Measurements from ENCODE around the gene DNAH10.

Gene DNAH10

DNA sequence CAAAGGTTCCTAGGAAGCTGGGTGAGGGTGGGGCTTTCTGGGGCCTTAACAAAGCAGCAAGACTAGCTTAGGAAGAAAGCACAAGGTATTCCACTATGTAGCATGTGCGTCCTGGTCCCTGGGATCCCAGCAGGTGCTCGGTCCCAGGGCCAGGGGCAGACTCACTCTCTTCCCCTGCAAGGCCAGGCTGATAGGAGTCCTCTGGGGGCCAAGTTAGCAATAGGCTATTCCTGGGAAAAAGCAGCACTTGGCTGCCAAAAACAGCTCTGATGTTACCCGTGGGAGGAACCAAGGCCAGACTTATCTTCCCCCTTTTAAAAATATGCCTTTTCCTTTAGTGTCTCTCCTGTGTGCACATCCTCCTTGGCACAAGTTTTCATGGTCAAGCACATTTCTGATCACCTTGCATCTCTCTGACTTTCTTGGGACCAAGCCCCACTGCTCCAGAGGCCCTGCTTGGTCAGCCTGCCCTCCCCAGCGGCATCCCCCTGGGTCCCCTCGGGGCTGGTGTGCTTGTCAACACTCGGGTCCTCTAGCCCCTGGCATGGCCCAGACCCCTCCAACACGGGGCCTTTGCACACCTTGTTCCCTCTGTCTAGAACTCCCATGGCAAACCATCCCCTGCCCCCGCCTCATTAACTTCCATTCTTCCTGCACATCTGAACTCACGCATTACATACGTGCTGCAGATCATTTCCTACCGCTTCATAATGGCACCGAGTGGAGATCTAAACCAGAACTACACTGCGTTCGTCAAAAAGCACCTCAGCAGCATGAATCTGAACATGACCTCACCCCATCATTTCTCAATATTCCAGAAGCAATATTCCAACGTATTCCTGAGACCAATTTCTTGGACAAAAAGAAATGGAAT lies 188.6 kb downstream of the DNAH10 start:
- H3K27ac ChIP-seq (ENCODE audit: low read depth, low read length) = no peak overlapping the region
- TF ChIP-seq, protein P1, sequence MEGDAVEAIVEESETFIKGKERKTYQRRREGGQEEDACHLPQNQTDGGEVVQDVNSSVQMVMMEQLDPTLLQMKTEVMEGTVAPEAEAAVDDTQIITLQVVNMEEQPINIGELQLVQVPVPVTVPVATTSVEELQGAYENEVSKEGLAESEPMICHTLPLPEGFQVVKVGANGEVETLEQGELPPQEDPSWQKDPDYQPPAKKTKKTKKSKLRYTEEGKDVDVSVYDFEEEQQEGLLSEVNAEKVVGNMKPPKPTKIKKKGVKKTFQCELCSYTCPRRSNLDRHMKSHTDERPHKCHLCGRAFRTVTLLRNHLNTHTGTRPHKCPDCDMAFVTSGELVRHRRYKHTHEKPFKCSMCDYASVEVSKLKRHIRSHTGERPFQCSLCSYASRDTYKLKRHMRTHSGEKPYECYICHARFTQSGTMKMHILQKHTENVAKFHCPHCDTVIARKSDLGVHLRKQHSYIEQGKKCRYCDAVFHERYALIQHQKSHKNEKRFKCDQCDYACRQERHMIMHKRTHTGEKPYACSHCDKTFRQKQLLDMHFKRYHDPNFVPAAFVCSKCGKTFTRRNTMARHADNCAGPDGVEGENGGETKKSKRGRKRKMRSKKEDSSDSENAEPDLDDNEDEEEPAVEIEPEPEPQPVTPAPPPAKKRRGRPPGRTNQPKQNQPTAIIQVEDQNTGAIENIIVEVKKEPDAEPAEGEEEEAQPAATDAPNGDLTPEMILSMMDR (IDR thresholded peaks at IDR 0.05; ENCODE audit: insufficient read depth, low read length, poor library complexity, severe bottlenecking) = no peak
- TF ChIP-seq EZH2phosphoT487 (conservative IDR thresholded peaks at IDR 0.05; ENCODE audit: low read length) = no peak
- H3K9me2 ChIP-seq (replicated peaks; ENCODE audit: insufficient read depth, low read length) = no peaks in the 10 kb centered on the region
- no peaks in the 10 kb centered on the region for H4K20me1 ChIP-seq (ENCODE audit: low read depth, low read length)
- H3K4me2 ChIP-seq (ENCODE audit: low read depth, low read length, poor library complexity, severe bottlenecking) = no peak overlapping the region
- no peaks in the 10 kb centered on the region for H3K9me3 ChIP-seq (ENCODE audit: insufficient read depth, low read length)
- no peak overlapping the region for H3K9ac ChIP-seq (ENCODE audit: low read length)
- H3F3A ChIP-seq (ENCODE audit: insufficient read depth) = no peaks in the 10 kb centered on the region
- H2AFZ ChIP-seq (ENCODE audit: low read depth, low read length, severe bottlenecking) = no peak overlapping the region
- no peaks in the 10 kb centered on the region for H3K79me2 ChIP-seq (ENCODE audit: insufficient read depth, low read length)
- H3K27me3 ChIP-seq (ENCODE audit: low read length) = no peaks in the 10 kb centered on the region
- H3K4me3 ChIP-seq (ENCODE audit: insufficient read depth, low read length, poor library complexity, severe bottlenecking) = no peak overlapping the region
- H3K36me3 ChIP-seq (ENCODE audit: low read length) = no peaks in the 10 kb centered on the region

DNA sequence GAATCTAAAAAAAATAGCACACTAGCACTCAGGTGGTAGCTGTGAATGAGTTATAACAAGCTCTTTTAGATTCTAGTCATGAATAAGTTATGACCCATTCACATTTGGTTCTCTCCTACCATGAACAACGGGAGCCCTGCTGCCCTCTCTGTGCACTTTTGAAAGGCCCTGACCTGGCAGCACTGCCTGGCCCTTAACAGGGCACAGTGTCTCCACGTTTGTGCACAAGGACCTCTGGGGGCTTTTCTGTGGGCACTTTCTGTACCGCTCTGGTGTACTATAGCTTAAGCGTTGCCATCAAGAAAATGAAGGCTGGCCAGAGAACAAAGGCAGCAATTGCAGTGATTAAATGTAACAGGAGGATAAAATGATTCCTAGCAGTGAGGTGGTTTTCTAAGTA lies 189.4 kb downstream of the DNAH10 start:
- Histone ChIP-seq H3K4me3 (ENCODE audit: insufficient read depth, low read length, poor library complexity, severe bottlenecking) (no peak overlapping the region), H3K27me3 (ENCODE audit: low read length) (no peaks in the 10 kb centered on the region), H3F3A (ENCODE audit: insufficient read depth) (no peaks in the 10 kb centered on the region), H3K36me3 (ENCODE audit: low read length) (no peaks in the 10 kb centered on the region), H3K9me3 (ENCODE audit: insufficient read depth, low read length) (no peaks in the 10 kb centered on the region), H3K4me2 (ENCODE audit: low read depth, low read length, poor library complexity, severe bottlenecking) (no peak overlapping the region), H4K20me1 (ENCODE audit: low read depth, low read length) (no peaks in the 10 kb centered on the region), H2AFZ (ENCODE audit: low read depth, low read length, severe bottlenecking) (no peak overlapping the region), H3K9me2 (replicated peaks; ENCODE audit: insufficient read depth, low read length) (no peaks in the 10 kb centered on the region), H3K9ac (ENCODE audit: low read length) (no peak overlapping the region), H3K27ac (ENCODE audit: low read depth, low read length) (no peak overlapping the region), H3K79me2 (ENCODE audit: insufficient read depth, low read length) (no peaks in the 10 kb centered on the region)
- TF ChIP-seq EZH2phosphoT487 (conservative IDR thresholded peaks at IDR 0.05; ENCODE audit: low read length) = no peak
- TF ChIP-seq, protein P1 (IDR thresholded peaks at IDR 0.05; ENCODE audit: insufficient read depth, low read length, poor library complexity, severe bottlenecking) = no peak

DNA sequence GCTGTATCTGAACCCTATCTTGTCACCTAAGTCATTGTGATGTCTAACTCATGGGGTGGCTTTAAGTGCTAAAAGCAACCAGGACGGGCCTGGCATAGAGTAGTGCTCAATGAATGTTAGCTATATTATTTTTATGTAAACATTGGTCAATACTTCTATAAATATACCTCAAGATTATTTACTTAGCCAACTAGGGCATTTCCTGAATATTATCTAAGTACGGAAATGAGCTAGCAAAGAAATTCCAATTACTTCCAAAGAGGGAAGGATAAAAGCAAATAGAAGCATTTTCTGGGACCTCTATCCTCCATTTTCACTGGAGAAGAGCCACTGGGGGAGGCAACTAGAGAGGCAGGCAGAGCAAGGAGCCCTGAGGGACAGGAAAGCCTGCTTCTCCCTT lies 189.9 kb downstream of the DNAH10 start:
- TF ChIP-seq, protein P1 (IDR thresholded peaks at IDR 0.05; ENCODE audit: insufficient read depth, low read length, poor library complexity, severe bottlenecking) = no peak
- TF ChIP-seq EZH2phosphoT487 (conservative IDR thresholded peaks at IDR 0.05; ENCODE audit: low read length) = no peak

More for the DNA sequence above, 189.9 kb downstream of the DNAH10 start:
- H3K4me3 ChIP-seq (ENCODE audit: insufficient read depth, low read length, poor library complexity, severe bottlenecking) = no peak overlapping the region
- no peaks in the 10 kb centered on the region for H3K9me3 ChIP-seq (ENCODE audit: insufficient read depth, low read length)
- no peaks in the 10 kb centered on the region for H3K9me2 ChIP-seq (replicated peaks; ENCODE audit: insufficient read depth, low read length)
- no peak overlapping the region for H3K4me2 ChIP-seq (ENCODE audit: low read depth, low read length, poor library complexity, severe bottlenecking)
- no peaks in the 10 kb centered on the region for H3K79me2 ChIP-seq (ENCODE audit: insufficient read depth, low read length)
- H2AFZ ChIP-seq (ENCODE audit: low read depth, low read length, severe bottlenecking) = no peak overlapping the region
- no peaks in the 10 kb centered on the region for H3K36me3 ChIP-seq (ENCODE audit: low read length)
- H3K27me3 ChIP-seq (ENCODE audit: low read length) = no peaks in the 10 kb centered on the region
- H3K27ac ChIP-seq (ENCODE audit: low read depth, low read length) = no peak overlapping the region
- no peaks in the 10 kb centered on the region for H4K20me1 ChIP-seq (ENCODE audit: low read depth, low read length)
- no peaks in the 10 kb centered on the region for H3F3A ChIP-seq (ENCODE audit: insufficient read depth)
- H3K9ac ChIP-seq (ENCODE audit: low read length) = no peak overlapping the region

Measured in SU-DHL-6 (cell line).